Mucosa of gallbladder (tissue), 1 donor: ENCODE measurements around the gene ZBTB7C. TPM values are rescaled to one million over a fixed set of nuclear protein-coding genes. Genes with fewer than 3 reads are reported as not detected.

ENCODE experiments used
- DNase-seq: peaks from one replicate; pipeline ENCODE4 v3.0.0-alpha.2; 2020; ENCODE audit warnings: low spot score
- total RNA-seq: library from RNA; stranded (reverse); gene quantifications from one replicate; pipeline ENCODE4 v1.2.1, GENCODE V29; 2021
- donor health status: DM: no; HTN: no; CAD: no.

The ZBTB7C gene
- total RNA-seq, 1 donor from 2014 or later: 24.1 TPM

DNA sequence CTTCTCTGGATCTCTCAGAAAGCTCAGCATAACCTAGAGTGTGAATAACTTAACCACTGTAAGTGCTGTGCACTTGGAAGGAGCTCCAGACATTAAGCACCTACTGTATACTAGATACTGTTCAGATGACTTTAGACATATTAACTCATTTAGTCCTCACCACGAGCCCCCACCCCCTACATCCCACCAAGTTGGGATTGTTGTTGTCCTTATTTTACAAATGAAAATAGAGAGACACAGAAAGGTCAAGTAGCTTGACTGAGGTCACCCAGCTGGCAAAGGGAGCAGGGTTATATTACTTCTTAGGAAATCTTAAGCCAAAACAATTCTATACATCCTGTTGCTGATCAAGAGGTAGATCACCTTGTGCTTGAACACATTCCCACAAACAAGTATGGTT, 244.5 kb downstream of the ZBTB7C start:
- DNase-seq: no peak

GRCh38 chr18:48164116-48164515, 245.1 kb downstream of the ZBTB7C start:
- no peak for DNase-seq

DNA sequence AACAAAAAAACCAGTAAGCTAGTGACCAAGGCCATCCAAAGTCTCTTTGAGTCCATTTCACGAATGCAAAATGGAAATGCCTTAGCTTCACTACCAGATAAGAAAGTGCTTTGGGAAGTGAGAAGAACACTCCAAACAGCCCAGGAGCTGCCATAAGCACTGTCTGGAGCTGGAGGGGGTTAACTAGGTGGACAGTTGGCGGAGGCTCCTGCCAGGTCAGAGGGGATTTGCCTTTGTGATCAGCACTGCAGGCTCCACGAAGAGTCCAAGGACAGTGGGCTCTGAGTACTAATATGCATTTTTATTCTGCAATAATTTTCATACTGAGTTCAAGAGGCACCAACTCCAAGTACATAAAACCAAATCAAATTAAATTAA, 245.5 kb downstream of the ZBTB7C start:
- DNase-seq: no peak

GRCh38 chr18:48162956-48163737, 246.0 kb downstream of the ZBTB7C start:
- DNase-seq: no peak

DNA sequence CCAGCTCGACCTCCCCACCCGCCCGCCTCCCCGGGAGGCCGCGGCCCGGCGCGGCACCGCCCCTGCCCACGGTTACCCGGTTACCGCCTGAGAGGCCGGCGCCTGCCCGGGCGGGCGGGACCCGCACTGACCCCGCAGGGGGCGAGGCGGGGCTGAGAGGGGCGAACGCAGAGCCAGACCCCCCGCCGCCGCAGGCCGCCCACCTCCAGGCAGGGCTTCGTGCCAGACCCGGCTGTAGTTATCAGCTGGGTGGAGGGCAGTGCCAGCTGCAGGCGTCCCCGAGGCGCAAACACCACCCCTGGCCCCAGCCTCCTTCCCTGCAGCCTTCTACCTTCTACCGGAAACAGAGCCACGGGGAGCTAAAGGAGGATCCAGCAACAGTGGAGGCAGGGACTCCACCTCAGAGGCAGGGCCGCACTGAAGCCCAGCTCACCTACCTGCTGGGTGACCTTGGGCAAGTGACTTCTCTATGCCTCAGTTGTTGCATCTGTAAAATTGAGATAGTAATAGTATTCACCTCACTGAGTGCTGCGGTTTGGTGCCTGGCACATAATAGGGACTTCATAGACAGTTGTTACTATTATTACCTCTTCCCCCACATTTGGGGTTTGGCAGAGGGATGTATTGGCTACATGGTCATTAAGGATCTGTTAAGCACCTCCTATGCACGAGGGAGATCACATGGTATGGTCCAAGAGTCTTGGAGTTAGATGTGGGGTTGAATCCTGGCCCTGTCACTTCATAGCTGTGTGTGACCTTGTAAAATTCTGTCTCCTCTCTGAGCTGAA, 247.1 kb downstream of the ZBTB7C start:
- no peak for DNase-seq

DNA sequence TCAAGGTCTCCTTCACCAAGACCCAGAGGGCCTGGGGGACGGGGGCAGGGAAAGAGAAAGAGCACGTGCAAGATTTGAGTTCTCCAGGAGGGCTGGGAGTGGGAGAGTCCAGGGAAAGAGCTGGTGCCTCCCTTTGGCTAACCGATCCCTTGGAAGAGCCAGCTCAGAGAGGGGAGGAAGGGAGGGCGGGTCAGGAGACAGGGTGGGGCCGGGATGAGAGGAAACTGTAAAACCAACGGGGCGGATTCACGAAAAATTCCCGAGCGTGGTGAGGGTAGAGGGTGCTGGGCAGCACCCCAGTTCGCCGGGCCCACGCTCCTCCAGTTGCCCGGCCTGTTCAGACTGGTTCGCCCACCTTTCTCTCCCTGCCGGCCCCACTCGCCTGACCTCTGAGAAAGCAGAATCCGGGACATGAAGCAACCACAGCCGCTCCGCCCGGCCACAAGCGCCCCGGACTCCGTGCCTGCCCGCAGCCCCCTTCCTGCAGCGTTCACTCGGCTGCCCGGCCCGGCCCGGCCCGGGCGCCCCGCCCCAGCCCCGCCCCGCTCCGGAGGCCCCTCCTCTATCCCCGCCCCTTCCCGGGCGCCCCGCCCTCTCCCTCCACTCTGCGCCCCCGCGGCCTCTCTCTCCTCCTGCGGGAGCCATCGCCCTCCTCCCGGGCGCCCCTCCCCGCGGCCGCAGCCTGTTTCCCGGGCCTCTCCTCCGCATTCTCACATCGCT, 247.8 kb downstream of the ZBTB7C start:
- peak; percentile 91 for DNase-seq

- no peak for DNase-seq
These were observed 248.6 kb downstream of the ZBTB7C start for GRCh38 chr18:48160622-48161021.

- DNase-seq: no peak
These were observed 249.4 kb downstream of the ZBTB7C start for GRCh38 chr18:48159816-48160215.

DNA sequence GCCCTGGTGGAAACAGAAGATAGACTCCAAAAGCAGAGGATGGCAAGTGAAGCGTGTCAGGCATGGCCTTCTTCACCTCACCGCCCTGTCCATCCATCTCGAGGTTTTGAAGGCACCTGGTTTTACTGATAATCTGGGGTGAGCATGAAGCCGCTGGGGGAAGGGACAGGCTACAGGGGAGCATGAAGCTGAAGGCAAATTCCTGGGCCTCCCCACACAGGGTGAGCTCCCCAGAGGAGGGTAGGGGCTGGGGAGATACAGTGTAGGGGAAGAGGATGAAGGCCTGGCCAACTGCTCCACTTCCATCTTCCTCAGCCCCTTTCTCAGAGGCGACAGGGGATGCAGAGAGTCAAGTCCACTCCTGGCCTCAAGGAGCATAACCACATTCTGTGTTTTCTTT, 250.5 kb downstream of the ZBTB7C start:
- no peak for DNase-seq

- DNase-seq: no peak
These were observed 251.2 kb downstream of the ZBTB7C start for GRCh38 chr18:48157956-48158355.

GRCh38 chr18:48155856-48156255, 253.3 kb downstream of the ZBTB7C start:
- DNase-seq: no peak

DNA sequence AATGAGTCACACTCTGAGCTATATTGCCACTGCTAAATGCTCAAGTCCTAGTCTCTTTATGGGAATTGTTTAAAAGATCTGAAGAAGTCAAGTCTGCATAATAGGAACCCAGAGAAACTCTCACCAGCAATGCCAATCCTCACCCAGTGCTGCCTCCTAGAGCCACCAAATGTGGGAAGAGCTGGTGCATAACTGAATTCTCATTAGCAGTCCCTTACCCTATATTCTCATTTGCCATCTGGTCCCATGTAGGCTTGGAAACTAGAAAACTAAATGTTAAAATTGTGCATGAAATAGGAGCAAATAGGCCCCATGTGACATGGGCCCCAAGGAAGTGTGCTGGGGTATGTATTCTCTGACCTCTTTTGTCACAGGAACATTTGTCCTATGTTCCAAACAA, 254.4 kb downstream of the ZBTB7C start:
- no peak for DNase-seq

DNA sequence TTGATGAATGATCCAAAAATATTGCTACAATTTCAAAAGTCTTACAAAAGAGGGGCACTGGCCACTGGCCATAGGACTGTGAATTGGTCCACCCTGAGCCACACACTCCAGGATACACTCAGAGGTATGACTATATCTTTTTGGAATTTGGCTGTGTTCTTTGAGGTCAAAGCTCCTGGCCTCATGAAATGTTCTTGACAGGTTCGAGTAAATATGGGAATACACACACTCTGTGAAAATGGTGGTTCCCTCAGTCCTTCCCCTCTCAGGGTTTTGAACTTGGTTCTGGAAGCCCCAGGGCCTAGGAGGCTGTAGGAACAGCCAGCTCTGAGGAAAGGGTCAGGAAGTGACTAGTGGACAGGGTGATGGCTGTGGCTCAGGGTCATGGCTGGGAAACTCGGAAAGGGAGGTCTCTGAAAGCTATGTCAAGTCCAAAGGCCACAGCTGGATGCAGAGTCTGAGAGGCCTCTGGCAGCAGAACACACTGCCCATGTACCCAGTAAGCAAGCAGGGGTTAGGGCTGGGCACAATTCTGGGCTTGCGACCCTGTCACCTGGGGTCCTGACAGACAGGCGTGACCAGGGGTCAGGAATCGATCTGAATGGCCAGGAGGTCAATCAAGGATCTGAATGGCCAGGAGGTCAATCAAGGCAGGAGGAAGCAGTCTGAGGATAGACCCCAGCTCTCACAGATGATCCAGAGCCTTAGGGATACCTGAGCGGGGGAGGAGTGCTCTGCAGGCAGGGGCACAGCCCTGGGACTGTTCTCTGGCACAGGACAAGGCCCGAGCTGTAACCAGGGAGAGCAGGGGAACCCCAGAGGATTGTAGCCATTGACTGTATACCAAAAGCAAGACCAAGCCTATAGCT, 255.3 kb downstream of the ZBTB7C start:
- no peak for DNase-seq

- no peak for DNase-seq
These were observed 256.6 kb downstream of the ZBTB7C start for GRCh38 chr18:48152549-48152948.

- no peak for DNase-seq
These were observed 257.6 kb downstream of the ZBTB7C start for GRCh38 chr18:48151421-48152065.

DNA sequence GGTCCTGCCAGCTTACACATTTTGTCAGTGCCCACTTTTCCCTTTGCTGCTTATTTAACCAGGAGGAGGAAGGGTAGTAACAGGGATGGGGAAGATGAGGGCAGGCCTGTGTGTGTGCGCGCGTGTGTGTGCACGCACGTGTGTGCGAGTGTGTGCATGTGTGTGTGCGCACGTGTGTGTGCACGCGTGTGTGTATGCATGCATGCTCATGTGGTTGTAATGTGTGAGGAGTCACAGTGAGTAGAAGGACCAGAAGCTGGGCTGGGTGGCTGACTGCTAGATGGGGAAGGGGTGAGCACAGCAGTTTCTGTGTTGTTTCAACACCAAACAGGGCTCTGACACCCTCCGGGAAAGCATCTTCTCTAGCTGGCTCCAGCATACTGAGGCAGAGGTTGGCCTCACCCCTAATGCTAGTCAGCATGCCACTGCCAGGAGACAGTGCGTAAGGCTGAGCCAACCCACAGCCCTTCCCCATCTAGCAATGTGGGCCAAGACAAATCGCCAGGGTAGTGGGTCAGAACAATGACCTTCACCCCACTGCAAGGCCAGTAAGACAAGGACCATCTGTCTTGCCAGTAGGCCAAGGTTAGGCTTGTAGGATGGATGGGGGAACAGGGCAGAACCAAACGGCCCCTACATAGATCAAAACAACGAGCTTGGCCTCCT, 260.0 kb downstream of the ZBTB7C start:
- no peak for DNase-seq

- no peak for DNase-seq
These were observed 266.2 kb downstream of the ZBTB7C start for GRCh38 chr18:48142994-48143393.

DNA sequence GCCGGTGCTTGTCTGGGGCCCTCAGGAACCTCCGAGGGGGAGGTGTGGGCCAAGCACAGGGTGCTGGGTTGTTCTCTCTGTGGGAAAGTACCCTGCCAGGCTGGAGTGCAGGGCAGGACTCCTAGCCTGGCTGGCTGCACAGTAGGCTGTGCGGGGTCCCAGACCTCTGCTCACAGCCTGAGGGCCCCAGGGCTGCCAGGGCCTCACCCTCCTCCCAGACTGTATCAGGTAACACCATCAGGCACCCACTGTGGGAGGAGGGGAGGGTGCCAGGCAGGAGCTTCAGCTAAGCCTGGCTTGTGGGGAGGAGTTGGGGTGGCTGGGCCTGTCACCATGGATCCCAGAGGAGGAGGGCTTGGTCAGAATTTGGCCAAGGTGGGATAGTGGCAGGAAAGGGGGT, 266.8 kb downstream of the ZBTB7C start:
- DNase-seq: no peak

- no peak for DNase-seq
These were observed 268.5 kb downstream of the ZBTB7C start for GRCh38 chr18:48140731-48141130.
